OCI-LY1 (cell line): ENCODE data around the gene NUP42.

Experiments used
- EZH2 ChIP-seq: fragments of 200-600 bp; sonication (generic), shearing (Covaris generic); IDR thresholded peaks from 2 replicates; pipeline ENCODE4 v1.8.0; 2017; ENCODE audit warnings: borderline replicate concordance, mixed run types, mild to moderate bottlenecking, antibody characterized with exemption, low read length, moderate library complexity, mixed read lengths
- TF ChIP-seq, protein P1 (sequence below): fragments of 200-600 bp; sonication (generic), shearing (Covaris generic); IDR thresholded peaks from 2 replicates; pipeline ENCODE4 v1.5.1; 2017; ENCODE audit warnings: mild to moderate bottlenecking, antibody characterized with exemption, low read length, moderate library complexity, mixed read lengths

DNA sequence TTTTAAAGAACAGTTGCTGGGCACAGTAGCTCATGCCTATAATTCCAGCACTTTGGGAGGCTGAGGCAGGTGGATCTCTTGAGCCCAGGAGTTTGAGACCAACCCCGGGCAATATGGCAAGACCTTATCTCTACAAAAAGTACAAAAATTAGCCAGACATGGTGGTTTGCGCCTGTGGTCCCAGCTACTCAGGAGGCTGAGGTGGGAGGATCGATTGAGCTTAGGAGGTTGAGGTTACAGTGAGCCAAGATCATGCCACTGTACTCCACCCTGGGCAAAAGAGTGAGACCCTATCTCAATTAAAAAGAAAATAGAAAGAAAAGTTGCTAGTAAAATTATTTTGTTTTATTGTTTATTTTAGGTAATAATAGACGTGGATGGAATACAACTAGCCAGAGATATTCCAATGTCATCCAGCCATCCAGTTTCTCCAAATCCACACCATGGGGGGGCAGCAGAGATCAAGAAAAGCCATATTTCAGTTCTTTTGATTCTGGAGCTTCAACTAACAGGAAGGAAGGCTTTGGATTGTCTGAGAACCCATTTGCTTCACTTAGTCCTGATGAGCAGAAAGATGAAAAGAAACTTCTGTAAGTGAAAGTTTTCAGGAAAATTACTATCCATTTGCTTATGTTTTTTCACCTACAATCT lies 3.0 kb downstream of the NUP42 start:
- TF ChIP-seq, protein P1, sequence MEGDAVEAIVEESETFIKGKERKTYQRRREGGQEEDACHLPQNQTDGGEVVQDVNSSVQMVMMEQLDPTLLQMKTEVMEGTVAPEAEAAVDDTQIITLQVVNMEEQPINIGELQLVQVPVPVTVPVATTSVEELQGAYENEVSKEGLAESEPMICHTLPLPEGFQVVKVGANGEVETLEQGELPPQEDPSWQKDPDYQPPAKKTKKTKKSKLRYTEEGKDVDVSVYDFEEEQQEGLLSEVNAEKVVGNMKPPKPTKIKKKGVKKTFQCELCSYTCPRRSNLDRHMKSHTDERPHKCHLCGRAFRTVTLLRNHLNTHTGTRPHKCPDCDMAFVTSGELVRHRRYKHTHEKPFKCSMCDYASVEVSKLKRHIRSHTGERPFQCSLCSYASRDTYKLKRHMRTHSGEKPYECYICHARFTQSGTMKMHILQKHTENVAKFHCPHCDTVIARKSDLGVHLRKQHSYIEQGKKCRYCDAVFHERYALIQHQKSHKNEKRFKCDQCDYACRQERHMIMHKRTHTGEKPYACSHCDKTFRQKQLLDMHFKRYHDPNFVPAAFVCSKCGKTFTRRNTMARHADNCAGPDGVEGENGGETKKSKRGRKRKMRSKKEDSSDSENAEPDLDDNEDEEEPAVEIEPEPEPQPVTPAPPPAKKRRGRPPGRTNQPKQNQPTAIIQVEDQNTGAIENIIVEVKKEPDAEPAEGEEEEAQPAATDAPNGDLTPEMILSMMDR, result peak; percentile 45
- no peak for TF ChIP-seq EZH2
